Skin of body (tissue), 2 donors: ENCODE measurements around the gene AKT1S1. TPM values are rescaled to one million over a fixed set of nuclear protein-coding genes. Genes with fewer than 3 reads are reported as not detected.

Experiments
- DNase-seq: peaks from one replicate; lab custom pipeline; 2025; lab: John Stamatoyannopoulos, UW
- total RNA-seq: library from RNA; depleted of rRNA; stranded (reverse); fragments of >200 nt; gene quantifications from one replicate; pipeline ENCODE4 v1.2.3, GENCODE V29; 2014

The AKT1S1 gene
- total RNA-seq, 1 donor from 2014 or later = 4.3 TPM

GRCh38 chr19:49883094-49883493 lies 5.9 kb upstream of the AKT1S1 start:
- no peak for DNase-seq

DNA sequence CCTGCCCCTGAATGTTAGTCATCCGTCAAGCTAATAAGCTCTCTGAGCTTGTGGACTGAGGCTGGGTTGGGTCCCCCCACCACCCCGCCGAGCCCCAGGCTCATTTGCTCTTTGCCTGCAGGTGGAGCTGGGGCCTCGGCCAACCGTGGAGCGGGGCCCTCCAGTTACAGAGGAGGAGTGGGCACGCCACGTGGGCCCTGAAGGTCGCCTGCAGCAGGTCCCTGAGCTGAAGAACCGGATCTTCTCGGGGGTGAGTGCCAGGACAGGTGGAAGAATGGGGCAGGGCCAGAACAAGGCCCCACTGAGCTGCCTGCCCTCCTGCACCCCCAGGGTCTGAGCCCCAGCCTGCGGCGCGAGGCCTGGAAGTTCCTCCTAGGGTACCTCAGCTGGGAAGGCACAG lies 5.5 kb upstream of the AKT1S1 start:
- DNase-seq = no peak

GRCh38 chr19:49881672-49882394 lies 4.7 kb upstream of the AKT1S1 start:
- no peak for DNase-seq

DNA sequence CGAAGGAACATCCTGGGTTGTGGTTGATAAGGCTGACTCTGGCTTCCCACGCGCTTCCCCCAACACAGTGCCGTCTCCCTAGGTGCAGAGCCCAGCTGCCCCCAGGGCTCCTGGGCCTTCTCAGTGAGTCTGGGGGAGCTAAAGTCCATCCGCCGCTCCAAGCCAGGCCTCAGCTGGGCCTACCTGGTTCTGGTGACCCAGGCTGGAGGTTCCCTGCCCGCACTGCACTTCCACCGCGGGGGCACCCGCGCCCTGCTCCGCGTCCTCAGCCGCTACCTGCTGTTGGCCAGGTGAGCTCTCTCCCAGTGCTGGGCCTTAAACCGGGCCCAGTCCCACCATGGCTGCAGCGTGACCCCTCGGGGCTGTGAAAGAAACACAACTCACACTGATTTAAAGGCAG lies 4.0 kb upstream of the AKT1S1 start:
- no peak for DNase-seq

DNA sequence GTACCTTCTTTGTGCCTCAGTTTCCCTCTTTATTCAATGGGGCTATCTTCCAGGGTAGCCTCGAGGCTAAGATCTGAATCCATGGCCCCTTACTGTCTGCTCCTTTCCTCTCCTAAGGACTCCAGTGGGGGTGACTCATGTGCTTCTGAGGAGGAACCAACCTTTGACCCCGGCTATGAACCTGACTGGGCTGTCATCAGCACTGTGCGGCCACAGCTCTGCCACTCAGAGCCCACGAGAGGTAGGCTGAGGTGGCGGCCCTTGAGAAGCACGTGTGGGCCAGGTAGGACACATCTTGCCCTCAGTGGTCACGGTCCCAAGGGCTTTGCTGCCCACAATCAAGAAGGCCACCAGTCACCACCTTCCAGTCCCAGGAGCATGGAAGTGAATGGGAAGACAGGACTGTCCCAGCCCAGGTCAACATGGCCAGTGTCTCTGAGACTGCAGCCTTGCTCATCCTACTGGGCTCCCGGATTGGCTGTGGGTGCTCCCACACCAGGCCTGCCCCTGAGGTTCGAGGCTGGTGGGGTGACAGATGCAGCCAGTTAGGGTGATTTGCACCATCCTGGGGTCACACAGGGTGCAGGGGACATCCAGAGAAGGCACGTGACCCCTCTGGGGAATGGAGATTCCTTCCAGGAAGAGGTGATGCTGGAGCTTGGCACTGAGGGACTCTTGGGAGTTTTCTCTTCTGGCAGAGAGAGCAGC lies 3.2 kb upstream of the AKT1S1 start:
- DNase-seq = no peak

- DNase-seq = peak; percentile 20
These were observed 2.2 kb upstream of the AKT1S1 start for GRCh38 chr19:49879243-49879963.

- no peak for DNase-seq
These were observed 1.6 kb upstream of the AKT1S1 start for GRCh38 chr19:49878744-49879070.

- DNase-seq = peak; percentile 98
These were observed 956 bp upstream of the AKT1S1 start for GRCh38 chr19:49877879-49878743.

GRCh38 chr19:49876422-49877019 lies 634 bp downstream of the AKT1S1 start:
- peak; percentile 99 for DNase-seq

DNA sequence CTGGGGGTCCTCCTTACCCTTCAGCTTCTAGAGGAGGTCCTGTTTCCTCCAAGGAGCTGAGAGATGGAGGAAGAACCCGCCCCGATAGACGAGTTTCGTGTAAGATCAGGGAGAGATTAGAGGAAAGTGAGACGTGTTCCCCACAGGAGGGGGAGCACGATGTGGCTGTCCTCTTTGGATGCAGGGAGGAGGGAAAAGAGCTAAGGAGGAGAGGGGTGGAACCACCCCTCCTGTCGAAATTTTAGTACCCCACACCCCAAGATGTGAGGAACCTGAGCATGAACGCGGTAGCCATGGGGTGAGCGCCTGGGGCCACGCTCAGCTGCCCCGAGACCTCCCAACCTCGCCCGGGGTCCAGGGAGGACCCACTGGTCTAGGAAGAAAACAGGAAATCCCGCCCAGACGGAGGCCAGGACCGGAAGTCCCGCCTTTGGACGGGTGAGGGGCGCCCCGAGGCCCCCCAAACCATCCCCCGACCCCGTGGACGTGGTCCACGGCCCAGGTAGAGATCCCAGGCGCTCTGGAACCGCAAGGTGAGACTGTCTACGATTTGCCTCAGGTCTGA lies 1.2 kb downstream of the AKT1S1 start:
- peak; percentile 57 for DNase-seq

DNA sequence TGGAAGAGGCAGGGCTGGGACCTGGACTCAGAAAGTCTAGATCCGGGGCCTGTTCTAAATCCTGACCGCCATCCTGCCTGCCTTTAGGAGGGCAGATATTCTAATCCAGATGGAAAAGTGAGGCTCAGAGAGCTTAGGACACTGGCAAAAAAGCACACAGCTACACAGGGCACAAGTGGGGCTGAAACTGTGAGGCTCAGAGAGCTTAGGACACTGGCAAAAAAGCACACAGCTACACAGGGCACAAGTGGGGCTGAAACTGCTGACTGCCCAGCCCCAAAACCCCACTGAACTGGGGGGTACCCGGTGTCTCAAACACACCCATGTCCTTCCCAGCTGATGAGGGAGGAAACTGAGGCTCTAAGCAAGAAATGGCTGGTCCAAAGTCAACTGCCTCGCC lies 2.0 kb downstream of the AKT1S1 start:
- DNase-seq = no peak

GRCh38 chr19:49874503-49875157 lies 2.5 kb downstream of the AKT1S1 start:
- DNase-seq = no peak

DNA sequence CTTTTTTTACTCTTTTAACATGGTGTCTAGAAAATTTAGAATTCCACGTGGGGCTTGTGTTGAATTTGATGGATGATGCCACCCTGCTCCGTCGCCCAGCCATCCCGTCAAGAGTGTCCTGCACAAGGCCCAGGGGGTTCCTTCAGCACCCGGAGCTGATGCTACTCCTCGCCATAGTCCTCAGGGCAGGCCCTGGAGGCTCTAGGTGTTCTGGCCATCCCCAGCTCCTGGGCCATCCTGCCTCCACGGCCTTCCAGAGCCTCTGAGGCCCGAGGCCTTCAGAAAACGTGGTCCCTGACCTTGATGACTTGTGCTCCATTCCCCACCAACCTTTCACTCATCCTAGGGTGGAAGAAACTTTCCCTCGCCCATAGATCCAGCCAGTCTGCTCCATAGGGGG lies 3.3 kb downstream of the AKT1S1 start:
- no peak for DNase-seq

GRCh38 chr19:49873129-49873521 lies 4.0 kb downstream of the AKT1S1 start:
- no peak for DNase-seq

- no peak for DNase-seq
These were observed 4.7 kb downstream of the AKT1S1 start for GRCh38 chr19:49872245-49873128.

DNA sequence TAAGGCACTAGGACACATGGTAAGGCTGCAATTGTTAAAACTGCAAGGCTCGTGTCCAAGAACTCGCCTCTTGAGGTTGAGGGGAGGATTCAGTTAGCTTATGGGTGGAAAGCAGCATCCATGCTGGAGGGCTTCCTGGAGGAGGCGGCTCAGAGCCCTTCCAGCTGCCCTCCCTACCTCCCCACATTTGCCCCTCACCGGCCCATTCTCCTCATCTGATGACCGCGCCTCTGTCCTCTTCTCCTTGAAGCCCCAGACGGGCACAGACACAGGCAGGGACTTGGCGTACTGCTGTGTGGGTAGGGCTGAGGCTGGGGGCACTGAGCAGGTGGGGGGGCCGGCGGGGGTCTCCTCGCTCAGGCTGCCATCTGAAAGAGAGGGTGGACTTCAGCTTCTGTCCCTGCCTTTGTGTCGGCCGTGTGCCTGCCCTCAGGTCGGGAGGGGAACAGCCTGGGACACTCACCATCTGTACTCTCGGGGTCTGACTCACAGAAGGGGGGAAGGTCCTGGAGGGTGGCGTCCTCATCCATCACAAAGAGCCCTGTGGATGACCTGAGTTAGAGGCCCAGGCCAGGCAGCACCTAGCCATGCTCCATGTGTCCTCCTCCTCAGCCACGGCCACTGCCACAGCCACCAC lies 5.7 kb downstream of the AKT1S1 start:
- DNase-seq = no peak

- no peak for DNase-seq
These were observed 6.8 kb downstream of the AKT1S1 start for GRCh38 chr19:49870309-49870901.
